Measurements from ENCODE around the gene TIMM10. TPM values are rescaled to one million over a fixed set of nuclear protein-coding genes. Genes with fewer than 3 reads are reported as not detected.
A peak's percentile ranks its signal among the peaks of the same experiment; 100 is the strongest.

TIMM10 gene
- polyA plus RNA-seq, 3 donors, result 30.4 to 62.1 (median 58.3) TPM

DNA sequence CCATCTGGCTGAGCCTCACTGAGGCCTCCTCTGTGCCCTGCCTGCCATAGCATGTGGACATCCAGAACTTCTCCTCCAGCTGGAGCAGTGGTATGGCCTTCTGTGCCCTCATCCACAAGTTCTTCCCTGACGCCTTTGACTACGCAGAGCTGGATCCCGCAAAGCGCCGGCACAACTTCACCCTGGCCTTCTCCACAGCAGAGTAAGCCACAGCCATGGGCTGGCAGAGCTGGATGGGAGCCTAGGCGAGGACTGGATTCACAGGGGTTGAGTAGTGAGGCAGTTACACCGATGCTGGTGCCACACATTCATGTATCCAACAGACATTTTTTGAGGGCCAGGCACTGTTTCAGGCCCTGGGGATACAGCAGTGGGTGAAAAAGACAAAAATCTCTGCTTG is 15.9 kb upstream of the TIMM10 start:
- Histone ChIP-seq H3K4me3 (replicated peaks in 1 of 3; ENCODE audit: low read depth in 2 of 3, low read length in 3 of 3) (no peak overlapping the region), H2AFZ (ENCODE audit: insufficient read depth, low read depth, low read length, poor library complexity, severe bottlenecking) (no peak overlapping the region), H3K4me1 (ENCODE audit: control insufficient read depth in 1 of 2, insufficient read depth in 2 of 2, low read length in 2 of 2) (peaks cover 11% of the 10 kb centered on the region in 2 donors), H3K9me3 (replicated peaks in 1 of 2; ENCODE audit: control insufficient read depth in 1 of 2, insufficient read depth in 1 of 2, low read length in 2 of 2) (no peaks in the 10 kb centered on the region), H3K27me3 (ENCODE audit: control insufficient read depth in 2 of 2, insufficient read depth in 2 of 2, low read length in 2 of 2) (no peaks in the 10 kb centered on the region), H3K79me2 (ENCODE audit: insufficient read depth, low read length) (no peaks in the 10 kb centered on the region), H3K9ac (ENCODE audit: insufficient read depth, low read length, poor library complexity, severe bottlenecking) (no peak overlapping the region), H3K4me2 (replicated peaks; ENCODE audit: extremely low read depth, low read length, poor library complexity, severe bottlenecking) (no peak overlapping the region), H3K36me3 (replicated peaks in 1 of 2; ENCODE audit: control insufficient read depth in 1 of 2, insufficient read depth in 2 of 2, low read length in 2 of 2) (peaks cover 31 to 48% of the 10 kb centered on the region in 2 donors), H4K20me1 (ENCODE audit: insufficient read depth, low read length) (peaks cover 14% of the 10 kb centered on the region), H3K27ac (ENCODE audit: low read depth in 1 of 2, low read length in 2 of 2) (no peak overlapping the region)
- H3K27ac Mint-ChIP-seq, result no peak overlapping the region
- H3K27me3 Mint-ChIP-seq (ENCODE audit: low read depth in 3 of 3), result peaks cover 0 to 5% (median 0%) of the 10 kb centered on the region in 3 donors
- H3K9me3 Mint-ChIP-seq, result no peaks in the 10 kb centered on the region
- no peak for DNase-seq
- 100% methylated on average over 1 of the region's 7 CpGs for WGBS (ENCODE audit: insufficient coverage)
- peaks cover 12% of the 10 kb centered on the region for H3K4me1 Mint-ChIP-seq
- TF ChIP-seq, protein P1, sequence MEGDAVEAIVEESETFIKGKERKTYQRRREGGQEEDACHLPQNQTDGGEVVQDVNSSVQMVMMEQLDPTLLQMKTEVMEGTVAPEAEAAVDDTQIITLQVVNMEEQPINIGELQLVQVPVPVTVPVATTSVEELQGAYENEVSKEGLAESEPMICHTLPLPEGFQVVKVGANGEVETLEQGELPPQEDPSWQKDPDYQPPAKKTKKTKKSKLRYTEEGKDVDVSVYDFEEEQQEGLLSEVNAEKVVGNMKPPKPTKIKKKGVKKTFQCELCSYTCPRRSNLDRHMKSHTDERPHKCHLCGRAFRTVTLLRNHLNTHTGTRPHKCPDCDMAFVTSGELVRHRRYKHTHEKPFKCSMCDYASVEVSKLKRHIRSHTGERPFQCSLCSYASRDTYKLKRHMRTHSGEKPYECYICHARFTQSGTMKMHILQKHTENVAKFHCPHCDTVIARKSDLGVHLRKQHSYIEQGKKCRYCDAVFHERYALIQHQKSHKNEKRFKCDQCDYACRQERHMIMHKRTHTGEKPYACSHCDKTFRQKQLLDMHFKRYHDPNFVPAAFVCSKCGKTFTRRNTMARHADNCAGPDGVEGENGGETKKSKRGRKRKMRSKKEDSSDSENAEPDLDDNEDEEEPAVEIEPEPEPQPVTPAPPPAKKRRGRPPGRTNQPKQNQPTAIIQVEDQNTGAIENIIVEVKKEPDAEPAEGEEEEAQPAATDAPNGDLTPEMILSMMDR (IDR thresholded peaks at IDR 0.05), result no peak
- no peak overlapping the region for H3K4me3 Mint-ChIP-seq
- peaks cover 41 to 48% of the 10 kb centered on the region in 2 donors for H3K36me3 Mint-ChIP-seq
- intact Hi-C loops (cut with micrococcal nuclease), result no loop called here

DNA sequence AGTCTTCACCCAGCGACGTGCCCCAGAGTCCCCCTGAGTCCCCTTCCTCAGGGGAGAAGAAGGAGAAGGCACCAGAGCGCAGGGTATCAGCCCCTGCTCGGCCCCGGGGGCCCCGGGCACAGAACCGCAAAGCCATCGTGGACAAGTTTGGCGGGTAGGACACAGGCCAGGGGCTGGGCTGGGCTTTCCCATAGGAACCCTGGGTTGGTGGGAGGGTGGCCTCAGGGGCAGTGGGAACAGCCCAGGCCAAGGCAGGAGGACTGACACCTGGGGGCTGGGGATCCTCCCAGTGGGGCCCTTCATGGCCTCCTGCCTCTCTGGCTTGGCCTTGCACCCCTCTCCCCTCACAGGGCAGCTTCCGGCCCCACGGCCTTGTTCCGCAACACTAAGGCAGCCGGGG is 15.3 kb upstream of the TIMM10 start:
- no peak overlapping the region for H2AFZ ChIP-seq (ENCODE audit: insufficient read depth, low read depth, low read length, poor library complexity, severe bottlenecking)
- 93% methylated on average over 9 of the region's 13 CpGs for WGBS (ENCODE audit: insufficient coverage)
- no peak for DNase-seq
- Mint-ChIP-seq H3K27me3 (ENCODE audit: low read depth in 3 of 3) (peaks cover 0 to 5% (median 0%) of the 10 kb centered on the region in 3 donors), H3K27ac (peak overlapping the region in 1 of 7 donors; percentile 30), H3K9me3 (no peaks in the 10 kb centered on the region), H3K4me1 (peaks cover 12% of the 10 kb centered on the region), H3K36me3 (peaks cover 38 to 44% of the 10 kb centered on the region in 2 donors), H3K4me3 (no peak overlapping the region)
- H3K79me2 ChIP-seq (ENCODE audit: insufficient read depth, low read length), result no peaks in the 10 kb centered on the region
- no peak overlapping the region for H3K9ac ChIP-seq (ENCODE audit: insufficient read depth, low read length, poor library complexity, severe bottlenecking)
- TF ChIP-seq, protein P1 (IDR thresholded peaks at IDR 0.05), result no peak
- intact Hi-C loops (cut with micrococcal nuclease), result no loop called here
- peaks cover 14% of the 10 kb centered on the region for H4K20me1 ChIP-seq (ENCODE audit: insufficient read depth, low read length)
- peaks cover 11% of the 10 kb centered on the region in 2 donors for H3K4me1 ChIP-seq (ENCODE audit: control insufficient read depth in 1 of 2, insufficient read depth in 2 of 2, low read length in 2 of 2)
- H3K9me3 ChIP-seq (replicated peaks in 1 of 2; ENCODE audit: control insufficient read depth in 1 of 2, insufficient read depth in 1 of 2, low read length in 2 of 2), result no peaks in the 10 kb centered on the region
- H3K4me2 ChIP-seq (replicated peaks; ENCODE audit: extremely low read depth, low read length, poor library complexity, severe bottlenecking), result no peak overlapping the region
- H3K27ac ChIP-seq (ENCODE audit: low read depth in 1 of 2, low read length in 2 of 2), result no peak overlapping the region
- H3K4me3 ChIP-seq (replicated peaks in 1 of 3; ENCODE audit: low read depth in 2 of 3, low read length in 3 of 3), result no peak overlapping the region
- no peaks in the 10 kb centered on the region for H3K27me3 ChIP-seq (ENCODE audit: control insufficient read depth in 2 of 2, insufficient read depth in 2 of 2, low read length in 2 of 2)
- peaks cover 27 to 43% of the 10 kb centered on the region in 2 donors for H3K36me3 ChIP-seq (replicated peaks in 1 of 2; ENCODE audit: control insufficient read depth in 1 of 2, insufficient read depth in 2 of 2, low read length in 2 of 2)
